ENCODE measurements around the gene NUB1.

The NUB1 gene

GRCh38 chr7:151376218-151376902 lies 34.7 kb downstream of the NUB1 start:
- peaks cover 59% of the 10 kb centered on the region for H3K36me3 Mint-ChIP-seq (ENCODE audit: low read depth)
- H3K27me3 Mint-ChIP-seq (ENCODE audit: low read depth): peaks cover 4% of the 10 kb centered on the region
- H3K27ac Mint-ChIP-seq: no peak overlapping the region
- no peaks in the 10 kb centered on the region for H3K9me3 Mint-ChIP-seq
- no peak overlapping the region for H3K4me3 Mint-ChIP-seq
- no peak for TF ChIP-seq CTCF (IDR thresholded peaks at IDR 0.05; ENCODE audit: unreplicated experiment in 3 of 3)
- peaks cover 5% of the 10 kb centered on the region for H3K4me1 Mint-ChIP-seq

GRCh38 chr7:151377406-151377805 lies 35.8 kb downstream of the NUB1 start:
- peaks cover 3% of the 10 kb centered on the region for H3K4me1 Mint-ChIP-seq
- peaks cover 55% of the 10 kb centered on the region for H3K36me3 Mint-ChIP-seq (ENCODE audit: low read depth)
- H3K27ac Mint-ChIP-seq: no peak overlapping the region
- peaks cover 9% of the 10 kb centered on the region for H3K27me3 Mint-ChIP-seq (ENCODE audit: low read depth)
- no peaks in the 10 kb centered on the region for H3K9me3 Mint-ChIP-seq
- no peak for TF ChIP-seq CTCF (IDR thresholded peaks at IDR 0.05; ENCODE audit: unreplicated experiment in 3 of 3)
- no peak overlapping the region for H3K4me3 Mint-ChIP-seq

- no peak for TF ChIP-seq CTCF (IDR thresholded peaks at IDR 0.05; ENCODE audit: unreplicated experiment in 3 of 3)
- H3K4me1 Mint-ChIP-seq: no peaks in the 10 kb centered on the region
- H3K27ac Mint-ChIP-seq: no peak overlapping the region
- H3K9me3 Mint-ChIP-seq: no peaks in the 10 kb centered on the region
- peaks cover 14% of the 10 kb centered on the region for H3K27me3 Mint-ChIP-seq (ENCODE audit: low read depth)
- H3K36me3 Mint-ChIP-seq (ENCODE audit: low read depth): peaks cover 49% of the 10 kb centered on the region
- H3K4me3 Mint-ChIP-seq: no peak overlapping the region
Observed at GRCh38 chr7:151378011-151378410, 36.4 kb downstream of the NUB1 start.

GRCh38 chr7:151378496-151379192 lies 37.0 kb downstream of the NUB1 start:
- Mint-ChIP-seq H3K4me1 (no peaks in the 10 kb centered on the region), H3K36me3 (ENCODE audit: low read depth) (peaks cover 45% of the 10 kb centered on the region), H3K4me3 (no peak overlapping the region), H3K27ac (peak overlapping the region in 1 of 3 experiments; percentile 3), H3K9me3 (no peaks in the 10 kb centered on the region), H3K27me3 (ENCODE audit: low read depth) (peaks cover 17% of the 10 kb centered on the region)
- TF ChIP-seq CTCF (IDR thresholded peaks at IDR 0.05; ENCODE audit: unreplicated experiment in 3 of 3): no peak

GRCh38 chr7:151379193-151379520 lies 37.5 kb downstream of the NUB1 start:
- H3K4me3 Mint-ChIP-seq: no peak overlapping the region
- TF ChIP-seq CTCF (IDR thresholded peaks at IDR 0.05; ENCODE audit: unreplicated experiment in 3 of 3): no peak

More at GRCh38 chr7:151379193-151379520, 37.5 kb downstream of the NUB1 start:
- Mint-ChIP-seq H3K27me3 (ENCODE audit: low read depth) (peaks cover 17% of the 10 kb centered on the region), H3K36me3 (ENCODE audit: low read depth) (peaks cover 47% of the 10 kb centered on the region), H3K27ac (peak overlapping the region in 1 of 3 experiments; percentile 3), H3K4me1 (no peaks in the 10 kb centered on the region), H3K9me3 (no peaks in the 10 kb centered on the region)

All from nephron (organoid).